Testis (tissue), 2 donors: ENCODE measurements around the gene MMP3.

ENCODE experiments used
- CTCF ChIP-seq, 3 experiments: fragments of 450-650 bp in 2 of 3; fragments of 200-600 bp in 1 of 3; sonication (generic) in 1 of 3; IDR thresholded peaks; one replicate each; pipeline ENCODE4 v1.5.1; 2016 to 2019; ENCODE audit warnings: antibody characterized with exemption in 3 of 3, mild to moderate bottlenecking in 2 of 3, moderate library complexity in 1 of 3
- POLR2A ChIP-seq: fragments of 450-650 bp; IDR thresholded peaks from one replicate; pipeline ENCODE4 v1.6.1; 2017; ENCODE audit warnings: antibody characterized with exemption, mild to moderate bottlenecking, moderate library complexity

- TF ChIP-seq POLR2A (no peak), CTCF (IDR thresholded peaks at IDR 0.05) (no peak)
Observed at GRCh38 chr11:102830001-102830727, 13.2 kb downstream of the MMP3 start.
